Lower leg skin (tissue), 4 donors: ENCODE data around the gene TXNDC15. TPM values are rescaled to one million over a fixed set of nuclear protein-coding genes. Genes with fewer than 3 reads are reported as not detected.

ENCODE experiments used
- DNase-seq, 2 donors: peaks; one replicate each; pipeline ENCODE4 v3.0.0-alpha.2; 2019; ENCODE audit warnings: low spot score in 2 of 2
- H3K4me3 ChIP-seq: fragments of 200-600 bp; sonication (generic); 2 replicates; pipeline ENCODE4 v1.5.1; 2017; ENCODE audit warnings: mild to moderate bottlenecking, low read depth; ENCODE audit not compliant: poor library complexity, severe bottlenecking
- POLR2A ChIP-seq, 2 donors: fragments of 450-650 bp; IDR thresholded peaks; one replicate each; pipeline ENCODE4 v1.6.1; 2016 to 2017; ENCODE audit warnings: antibody characterized with exemption in 2 of 2, mild to moderate bottlenecking in 1 of 2, moderate library complexity in 1 of 2
- WGBS, 2 donors: methylation state at CpG; one replicate each; pipeline ENCODE4 v1.1.5; 2018; 5-methylcytosine and 5-hydroxymethylcytosine counted together
- intact Hi-C: fragments of 100-400 bp; cut with DNase I; formaldehyde crosslinking; loops from one replicate; pipeline ENCODE4 v1.15.0; 2023; ENCODE audit warnings: low total_unique reads
- total RNA-seq, 4 donors: library from RNA; depleted of rRNA; stranded (reverse); fragments of >200 nt; gene quantifications; one replicate each; pipeline ENCODE4 v1.1.0, GENCODE V29; 2016
- TF ChIP-seq, protein P1 (sequence below), 3 donors: fragments of 450-650 bp; IDR thresholded peaks; one replicate each; pipeline ENCODE4 v1.5.1; 2016; ENCODE audit warnings: antibody characterized with exemption in 3 of 3, mild to moderate bottlenecking in 3 of 3, moderate library complexity in 2 of 3

TXNDC15 gene
- total RNA-seq, 4 donors from 2014 or later, result 32.4 to 71.7 (median 49.7) TPM

DNA sequence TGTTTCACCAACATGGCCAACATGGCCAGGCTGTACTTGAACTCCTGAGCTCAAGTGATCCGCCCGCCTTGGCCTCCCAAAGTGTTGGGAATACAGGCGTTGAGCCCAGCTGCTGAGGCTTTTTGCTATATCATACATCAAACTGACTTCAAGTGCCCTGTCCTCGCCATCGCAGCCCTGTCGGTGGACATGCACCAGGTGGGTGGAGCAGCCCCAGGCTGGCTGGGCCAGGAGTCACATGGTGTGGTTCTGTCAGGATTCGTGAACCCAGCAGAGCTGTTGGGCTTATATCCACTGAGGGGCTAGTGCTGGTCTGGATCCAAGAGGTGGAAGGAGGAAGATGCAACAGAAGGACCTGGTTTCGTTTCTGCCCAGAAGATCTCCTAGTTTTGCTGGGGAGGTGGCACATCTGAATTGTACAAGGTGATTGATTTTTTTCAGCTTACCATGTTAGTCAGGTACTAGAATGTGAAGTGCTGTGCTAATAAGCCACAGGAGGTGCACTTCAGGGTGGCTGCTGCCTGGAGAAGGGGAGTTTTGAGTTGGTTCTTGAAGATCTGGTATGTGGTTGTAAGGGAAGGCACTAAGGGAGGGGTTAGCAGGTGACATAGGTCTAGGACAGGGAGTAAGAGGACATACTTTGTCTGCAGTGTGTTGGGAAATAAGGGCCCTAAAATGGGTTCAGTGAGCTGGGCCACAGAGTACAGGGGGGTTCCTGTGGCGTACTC, 46.8 kb downstream of the TXNDC15 start:
- 90 to 94% methylated on average over 9 of the region's 9 CpGs for WGBS, 2 donors
- TF ChIP-seq POLR2A (IDR thresholded peaks at IDR 0.05), result no peak
- TF ChIP-seq, protein P1, sequence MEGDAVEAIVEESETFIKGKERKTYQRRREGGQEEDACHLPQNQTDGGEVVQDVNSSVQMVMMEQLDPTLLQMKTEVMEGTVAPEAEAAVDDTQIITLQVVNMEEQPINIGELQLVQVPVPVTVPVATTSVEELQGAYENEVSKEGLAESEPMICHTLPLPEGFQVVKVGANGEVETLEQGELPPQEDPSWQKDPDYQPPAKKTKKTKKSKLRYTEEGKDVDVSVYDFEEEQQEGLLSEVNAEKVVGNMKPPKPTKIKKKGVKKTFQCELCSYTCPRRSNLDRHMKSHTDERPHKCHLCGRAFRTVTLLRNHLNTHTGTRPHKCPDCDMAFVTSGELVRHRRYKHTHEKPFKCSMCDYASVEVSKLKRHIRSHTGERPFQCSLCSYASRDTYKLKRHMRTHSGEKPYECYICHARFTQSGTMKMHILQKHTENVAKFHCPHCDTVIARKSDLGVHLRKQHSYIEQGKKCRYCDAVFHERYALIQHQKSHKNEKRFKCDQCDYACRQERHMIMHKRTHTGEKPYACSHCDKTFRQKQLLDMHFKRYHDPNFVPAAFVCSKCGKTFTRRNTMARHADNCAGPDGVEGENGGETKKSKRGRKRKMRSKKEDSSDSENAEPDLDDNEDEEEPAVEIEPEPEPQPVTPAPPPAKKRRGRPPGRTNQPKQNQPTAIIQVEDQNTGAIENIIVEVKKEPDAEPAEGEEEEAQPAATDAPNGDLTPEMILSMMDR (IDR thresholded peaks at IDR 0.05), result no peak
- intact Hi-C loops, result no loop called here
- H3K4me3 ChIP-seq, result no peak overlapping the region
- DNase-seq, result no peak

DNA sequence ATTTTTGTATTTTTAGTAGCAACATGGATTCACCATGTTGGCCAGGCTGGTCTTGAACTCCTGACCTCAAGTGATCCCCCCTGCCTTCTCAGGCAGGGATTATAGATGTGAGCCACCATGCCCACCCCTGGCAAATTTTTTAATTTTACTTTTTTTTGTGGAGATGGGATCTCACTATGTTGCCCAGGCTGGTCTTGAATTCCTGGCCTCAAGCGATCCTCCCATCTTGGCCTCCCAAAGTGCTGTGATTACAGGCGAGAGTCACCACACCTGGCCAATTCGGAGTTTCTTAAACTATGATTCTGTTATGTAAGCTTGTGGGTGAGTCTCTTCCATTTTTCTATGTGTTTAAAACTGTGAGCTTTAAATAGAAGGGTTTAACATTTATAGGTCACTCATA, 58.3 kb downstream of the TXNDC15 start:
- TF ChIP-seq, protein P1 (IDR thresholded peaks at IDR 0.05), result no peak
- no peak for TF ChIP-seq POLR2A (IDR thresholded peaks at IDR 0.05)
- intact Hi-C loops, result no loop called here
- DNase-seq, result no peak
- H3K4me3 ChIP-seq, result no peak overlapping the region
- WGBS, 2 donors, result 96 to 100% methylated on average over 3 of the region's 3 CpGs

DNA sequence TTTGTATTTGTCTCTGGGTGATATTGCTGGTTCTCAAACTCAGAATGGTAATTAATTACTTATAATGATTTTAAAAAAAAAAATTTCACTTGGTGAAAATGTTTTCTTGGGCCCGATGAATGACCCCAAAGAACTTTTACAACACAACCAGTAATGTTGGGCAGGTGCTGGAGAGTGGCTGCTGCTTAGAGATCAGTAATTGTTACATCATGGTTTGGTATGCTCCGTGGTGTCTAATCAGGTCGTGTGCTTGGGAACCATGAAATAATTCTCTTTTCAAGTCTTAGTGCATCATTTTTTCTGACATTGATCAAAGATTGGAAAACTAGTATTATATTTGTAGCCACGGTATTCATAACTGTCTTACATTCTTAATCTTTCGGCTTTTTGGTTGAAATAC, 60.0 kb downstream of the TXNDC15 start:
- TF ChIP-seq, protein P1 (IDR thresholded peaks at IDR 0.05), result no peak
- TF ChIP-seq POLR2A (IDR thresholded peaks at IDR 0.05), result no peak
- H3K4me3 ChIP-seq, result no peak overlapping the region
- intact Hi-C loops, result no loop called here
- DNase-seq, result no peak
- WGBS, 2 donors, result 91 to 92% methylated on average over 5 of the region's 5 CpGs

DNA sequence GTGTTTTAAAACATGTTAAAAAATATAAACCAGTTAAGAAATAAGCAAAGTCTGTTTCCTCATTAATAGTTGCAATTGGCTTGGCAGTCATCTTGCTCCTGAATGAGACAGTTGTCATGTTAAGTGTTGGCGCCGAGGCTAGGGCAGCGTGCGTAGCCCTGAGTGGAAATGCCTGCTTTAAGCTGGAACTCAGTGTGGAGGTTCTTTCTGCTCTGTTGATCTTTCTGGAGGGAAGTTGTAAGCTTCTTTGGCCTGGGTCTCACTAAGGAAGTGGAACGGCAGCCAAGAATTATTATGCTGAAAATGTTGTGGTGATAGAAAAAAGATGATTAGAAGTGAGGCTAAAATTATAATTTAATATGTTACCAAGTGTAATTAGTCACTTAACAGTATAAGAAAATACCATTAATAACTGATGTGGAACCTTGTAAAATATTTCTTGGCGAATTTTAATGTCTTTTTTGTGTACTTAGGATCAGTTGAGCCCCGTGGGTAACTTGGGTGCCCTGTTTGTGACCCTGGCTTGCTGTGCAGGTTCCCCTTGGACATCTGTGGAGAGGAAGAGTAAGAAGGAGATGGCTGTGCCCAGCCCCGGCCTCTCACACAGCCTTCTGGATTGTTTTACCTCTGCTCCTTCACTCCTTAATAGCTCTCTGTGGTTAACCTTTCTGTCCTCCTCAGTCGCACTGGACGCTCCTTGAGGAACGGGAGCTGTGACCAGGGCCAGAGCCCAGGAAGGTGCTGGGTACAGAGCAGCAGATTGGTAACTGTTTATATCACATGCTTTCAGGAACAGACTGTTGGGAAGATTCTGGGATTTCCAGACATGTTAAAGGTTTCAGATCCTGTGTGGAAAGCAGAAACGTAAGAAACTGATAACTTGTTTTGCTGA, 61.8 kb downstream of the TXNDC15 start:
- DNase-seq, result no peak
- intact Hi-C loops, result no loop called here
- no peak for TF ChIP-seq POLR2A (IDR thresholded peaks at IDR 0.05)
- TF ChIP-seq, protein P1 (IDR thresholded peaks at IDR 0.05), result no peak
- H3K4me3 ChIP-seq, result no peak overlapping the region
- 85 to 90% methylated on average over 12 of the region's 12 CpGs for WGBS, 2 donors

- TF ChIP-seq, protein P1 (IDR thresholded peaks at IDR 0.05), result no peak
- TF ChIP-seq POLR2A (IDR thresholded peaks at IDR 0.05), result no peak
- H3K4me3 ChIP-seq, result no peak overlapping the region
- 94 to 96% methylated on average over 8 of the region's 8 CpGs for WGBS, 2 donors
- no peak for DNase-seq
- intact Hi-C loops, result no loop called here
These were observed 63.4 kb downstream of the TXNDC15 start for GRCh38 chr5:134937526-134937925.
